ENCODE results near the gene VAMP5. TPM values are rescaled to one million over a fixed set of nuclear protein-coding genes. Genes with fewer than 3 reads are reported as not detected.
A peak's percentile ranks its signal among the peaks of the same experiment; 100 is the strongest.

The VAMP5 gene
- total and polyA plus RNA-seq, 2 of the 8 experiments (the other 6 are each of a cell fraction or from before 2014, with no cell fraction given), result 4.7 to 14.2 TPM

DNA sequence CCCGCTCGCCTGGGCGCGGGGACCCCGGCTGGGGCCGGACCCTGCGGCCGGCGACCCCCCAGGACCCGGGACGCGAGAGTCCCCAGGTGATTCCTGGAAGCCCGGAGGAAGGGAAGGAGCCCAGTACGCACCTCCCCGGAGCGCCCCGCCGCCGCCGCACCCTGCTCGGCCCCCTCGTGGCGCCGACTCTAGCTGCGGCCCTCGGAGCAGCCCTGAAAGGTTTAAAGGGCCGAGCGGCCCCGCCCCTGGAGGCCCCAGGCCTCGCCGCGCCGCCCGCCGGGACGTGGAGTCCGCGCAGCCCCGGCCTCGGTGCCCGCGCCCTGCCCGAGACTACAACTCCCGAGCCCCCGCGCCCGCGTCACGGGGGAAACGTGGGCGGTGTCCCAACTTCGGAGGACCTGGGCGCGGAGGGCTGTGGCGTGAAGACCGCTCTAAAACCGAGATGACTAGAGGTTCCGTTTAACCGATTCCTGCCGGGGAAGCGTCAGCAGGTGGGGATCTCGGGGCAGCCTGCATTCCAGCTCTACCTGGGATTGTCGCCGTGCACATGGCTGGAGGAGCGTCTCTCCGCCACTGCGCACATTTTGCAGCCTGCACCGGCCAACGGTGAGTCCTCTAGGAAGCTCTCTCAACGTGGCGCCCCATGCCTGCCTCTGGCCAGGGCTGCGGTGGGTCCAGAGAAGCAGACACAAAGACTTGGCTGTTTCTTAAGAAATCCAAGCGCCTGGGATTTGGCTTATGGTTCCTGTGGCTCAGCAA, 18.4 kb downstream of the VAMP5 start, which contains the start of gene TMEM150A (continued):
- TF ChIP-seq, protein P1, sequence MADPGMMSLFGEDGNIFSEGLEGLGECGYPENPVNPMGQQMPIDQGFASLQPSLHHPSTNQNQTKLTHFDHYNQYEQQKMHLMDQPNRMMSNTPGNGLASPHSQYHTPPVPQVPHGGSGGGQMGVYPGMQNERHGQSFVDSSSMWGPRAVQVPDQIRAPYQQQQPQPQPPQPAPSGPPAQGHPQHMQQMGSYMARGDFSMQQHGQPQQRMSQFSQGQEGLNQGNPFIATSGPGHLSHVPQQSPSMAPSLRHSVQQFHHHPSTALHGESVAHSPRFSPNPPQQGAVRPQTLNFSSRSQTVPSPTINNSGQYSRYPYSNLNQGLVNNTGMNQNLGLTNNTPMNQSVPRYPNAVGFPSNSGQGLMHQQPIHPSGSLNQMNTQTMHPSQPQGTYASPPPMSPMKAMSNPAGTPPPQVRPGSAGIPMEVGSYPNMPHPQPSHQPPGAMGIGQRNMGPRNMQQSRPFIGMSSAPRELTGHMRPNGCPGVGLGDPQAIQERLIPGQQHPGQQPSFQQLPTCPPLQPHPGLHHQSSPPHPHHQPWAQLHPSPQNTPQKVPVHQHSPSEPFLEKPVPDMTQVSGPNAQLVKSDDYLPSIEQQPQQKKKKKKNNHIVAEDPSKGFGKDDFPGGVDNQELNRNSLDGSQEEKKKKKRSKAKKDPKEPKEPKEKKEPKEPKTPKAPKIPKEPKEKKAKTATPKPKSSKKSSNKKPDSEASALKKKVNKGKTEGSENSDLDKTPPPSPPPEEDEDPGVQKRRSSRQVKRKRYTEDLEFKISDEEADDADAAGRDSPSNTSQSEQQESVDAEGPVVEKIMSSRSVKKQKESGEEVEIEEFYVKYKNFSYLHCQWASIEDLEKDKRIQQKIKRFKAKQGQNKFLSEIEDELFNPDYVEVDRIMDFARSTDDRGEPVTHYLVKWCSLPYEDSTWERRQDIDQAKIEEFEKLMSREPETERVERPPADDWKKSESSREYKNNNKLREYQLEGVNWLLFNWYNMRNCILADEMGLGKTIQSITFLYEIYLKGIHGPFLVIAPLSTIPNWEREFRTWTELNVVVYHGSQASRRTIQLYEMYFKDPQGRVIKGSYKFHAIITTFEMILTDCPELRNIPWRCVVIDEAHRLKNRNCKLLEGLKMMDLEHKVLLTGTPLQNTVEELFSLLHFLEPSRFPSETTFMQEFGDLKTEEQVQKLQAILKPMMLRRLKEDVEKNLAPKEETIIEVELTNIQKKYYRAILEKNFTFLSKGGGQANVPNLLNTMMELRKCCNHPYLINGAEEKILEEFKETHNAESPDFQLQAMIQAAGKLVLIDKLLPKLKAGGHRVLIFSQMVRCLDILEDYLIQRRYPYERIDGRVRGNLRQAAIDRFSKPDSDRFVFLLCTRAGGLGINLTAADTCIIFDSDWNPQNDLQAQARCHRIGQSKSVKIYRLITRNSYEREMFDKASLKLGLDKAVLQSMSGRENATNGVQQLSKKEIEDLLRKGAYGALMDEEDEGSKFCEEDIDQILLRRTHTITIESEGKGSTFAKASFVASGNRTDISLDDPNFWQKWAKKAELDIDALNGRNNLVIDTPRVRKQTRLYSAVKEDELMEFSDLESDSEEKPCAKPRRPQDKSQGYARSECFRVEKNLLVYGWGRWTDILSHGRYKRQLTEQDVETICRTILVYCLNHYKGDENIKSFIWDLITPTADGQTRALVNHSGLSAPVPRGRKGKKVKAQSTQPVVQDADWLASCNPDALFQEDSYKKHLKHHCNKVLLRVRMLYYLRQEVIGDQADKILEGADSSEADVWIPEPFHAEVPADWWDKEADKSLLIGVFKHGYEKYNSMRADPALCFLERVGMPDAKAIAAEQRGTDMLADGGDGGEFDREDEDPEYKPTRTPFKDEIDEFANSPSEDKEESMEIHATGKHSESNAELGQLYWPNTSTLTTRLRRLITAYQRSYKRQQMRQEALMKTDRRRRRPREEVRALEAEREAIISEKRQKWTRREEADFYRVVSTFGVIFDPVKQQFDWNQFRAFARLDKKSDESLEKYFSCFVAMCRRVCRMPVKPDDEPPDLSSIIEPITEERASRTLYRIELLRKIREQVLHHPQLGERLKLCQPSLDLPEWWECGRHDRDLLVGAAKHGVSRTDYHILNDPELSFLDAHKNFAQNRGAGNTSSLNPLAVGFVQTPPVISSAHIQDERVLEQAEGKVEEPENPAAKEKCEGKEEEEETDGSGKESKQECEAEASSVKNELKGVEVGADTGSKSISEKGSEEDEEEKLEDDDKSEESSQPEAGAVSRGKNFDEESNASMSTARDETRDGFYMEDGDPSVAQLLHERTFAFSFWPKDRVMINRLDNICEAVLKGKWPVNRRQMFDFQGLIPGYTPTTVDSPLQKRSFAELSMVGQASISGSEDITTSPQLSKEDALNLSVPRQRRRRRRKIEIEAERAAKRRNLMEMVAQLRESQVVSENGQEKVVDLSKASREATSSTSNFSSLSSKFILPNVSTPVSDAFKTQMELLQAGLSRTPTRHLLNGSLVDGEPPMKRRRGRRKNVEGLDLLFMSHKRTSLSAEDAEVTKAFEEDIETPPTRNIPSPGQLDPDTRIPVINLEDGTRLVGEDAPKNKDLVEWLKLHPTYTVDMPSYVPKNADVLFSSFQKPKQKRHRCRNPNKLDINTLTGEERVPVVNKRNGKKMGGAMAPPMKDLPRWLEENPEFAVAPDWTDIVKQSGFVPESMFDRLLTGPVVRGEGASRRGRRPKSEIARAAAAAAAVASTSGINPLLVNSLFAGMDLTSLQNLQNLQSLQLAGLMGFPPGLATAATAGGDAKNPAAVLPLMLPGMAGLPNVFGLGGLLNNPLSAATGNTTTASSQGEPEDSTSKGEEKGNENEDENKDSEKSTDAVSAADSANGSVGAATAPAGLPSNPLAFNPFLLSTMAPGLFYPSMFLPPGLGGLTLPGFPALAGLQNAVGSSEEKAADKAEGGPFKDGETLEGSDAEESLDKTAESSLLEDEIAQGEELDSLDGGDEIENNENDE (IDR thresholded peaks at IDR 0.05; ENCODE audit: insufficient replicate concordance, low read length), result no peak
- TF ChIP-seq SP1 (IDR thresholded peaks at IDR 0.05; ENCODE audit: low read depth, low read length) (no peak), GABPA (IDR thresholded peaks at IDR 0.05; ENCODE audit: borderline replicate concordance, insufficient read depth, low read length) (no peak), KDM1A (IDR thresholded peaks at IDR 0.05; ENCODE audit: borderline replicate concordance, low read length) (no peak), JUND (IDR thresholded peaks at IDR 0.05; ENCODE audit: low read length) (no peak), SIX5 (IDR thresholded peaks at IDR 0.05; ENCODE audit: low read depth, low read length) (peak; percentile 54), CTBP2 (IDR thresholded peaks at IDR 0.05; ENCODE audit: borderline replicate concordance, insufficient read depth, insufficient read length, low read length) (no peak), POLR2A (IDR thresholded peaks at IDR 0.05; ENCODE audit: control extremely low read depth in 1 of 2, low read depth in 2 of 2, low read length in 2 of 2) (peak; percentile 19 to 51), EZH2 (IDR thresholded peaks at IDR 0.05; ENCODE audit: low read depth, low read length, severe bottlenecking) (no peak)
- TF ChIP-seq, protein P2, sequence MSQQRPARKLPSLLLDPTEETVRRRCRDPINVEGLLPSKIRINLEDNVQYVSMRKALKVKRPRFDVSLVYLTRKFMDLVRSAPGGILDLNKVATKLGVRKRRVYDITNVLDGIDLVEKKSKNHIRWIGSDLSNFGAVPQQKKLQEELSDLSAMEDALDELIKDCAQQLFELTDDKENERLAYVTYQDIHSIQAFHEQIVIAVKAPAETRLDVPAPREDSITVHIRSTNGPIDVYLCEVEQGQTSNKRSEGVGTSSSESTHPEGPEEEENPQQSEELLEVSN (IDR thresholded peaks at IDR 0.05), result peak; percentile 18; the same call in 1 of the 2 replicates

All from H1 (cell line).